ENCODE data around the gene STXBP6.

STXBP6 gene

GRCh38 chr14:24831677-24832076 lies 218.3 kb downstream of the STXBP6 start:
- DNase-seq (ENCODE audit: low read depth): no peak
- H3K4me3 ChIP-seq (ENCODE audit: low read length): no peak overlapping the region

DNA sequence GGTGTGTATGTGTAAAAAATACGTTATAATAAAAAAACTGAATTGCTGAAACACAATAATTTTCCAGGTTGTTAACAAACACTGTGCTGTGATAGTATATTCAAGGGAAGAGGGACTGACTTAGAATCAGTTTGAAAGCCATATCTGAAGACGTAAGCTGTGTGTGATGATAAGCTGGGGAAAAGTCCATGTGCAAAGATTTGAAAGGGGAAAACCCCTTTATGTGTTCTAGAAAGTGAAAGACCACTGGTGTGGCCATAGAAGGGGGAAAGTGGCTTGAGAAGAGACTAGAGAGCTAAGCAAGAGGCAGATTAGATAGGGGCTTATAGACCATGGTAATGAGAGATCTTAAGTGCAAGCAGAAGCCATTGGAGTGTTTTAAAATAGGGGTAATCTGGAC lies 220.1 kb downstream of the STXBP6 start:
- TF ChIP-seq, protein P1, sequence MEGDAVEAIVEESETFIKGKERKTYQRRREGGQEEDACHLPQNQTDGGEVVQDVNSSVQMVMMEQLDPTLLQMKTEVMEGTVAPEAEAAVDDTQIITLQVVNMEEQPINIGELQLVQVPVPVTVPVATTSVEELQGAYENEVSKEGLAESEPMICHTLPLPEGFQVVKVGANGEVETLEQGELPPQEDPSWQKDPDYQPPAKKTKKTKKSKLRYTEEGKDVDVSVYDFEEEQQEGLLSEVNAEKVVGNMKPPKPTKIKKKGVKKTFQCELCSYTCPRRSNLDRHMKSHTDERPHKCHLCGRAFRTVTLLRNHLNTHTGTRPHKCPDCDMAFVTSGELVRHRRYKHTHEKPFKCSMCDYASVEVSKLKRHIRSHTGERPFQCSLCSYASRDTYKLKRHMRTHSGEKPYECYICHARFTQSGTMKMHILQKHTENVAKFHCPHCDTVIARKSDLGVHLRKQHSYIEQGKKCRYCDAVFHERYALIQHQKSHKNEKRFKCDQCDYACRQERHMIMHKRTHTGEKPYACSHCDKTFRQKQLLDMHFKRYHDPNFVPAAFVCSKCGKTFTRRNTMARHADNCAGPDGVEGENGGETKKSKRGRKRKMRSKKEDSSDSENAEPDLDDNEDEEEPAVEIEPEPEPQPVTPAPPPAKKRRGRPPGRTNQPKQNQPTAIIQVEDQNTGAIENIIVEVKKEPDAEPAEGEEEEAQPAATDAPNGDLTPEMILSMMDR (IDR thresholded peaks at IDR 0.05; ENCODE audit: insufficient read depth, low read depth, low read length, missing control alignments): no peak
- DNase-seq (ENCODE audit: low read depth): no peak

More at GRCh38 chr14:24831677-24832076, 218.3 kb downstream of the STXBP6 start:
- TF ChIP-seq, protein P1 (IDR thresholded peaks at IDR 0.05; ENCODE audit: insufficient read depth, low read depth, low read length, missing control alignments): no peak

GRCh38 chr14:24828486-24828885 lies 221.5 kb downstream of the STXBP6 start:
- no peak overlapping the region for H3K4me3 ChIP-seq (ENCODE audit: low read length)
- no peak for DNase-seq (ENCODE audit: low read depth)
- TF ChIP-seq, protein P1 (IDR thresholded peaks at IDR 0.05; ENCODE audit: insufficient read depth, low read depth, low read length, missing control alignments): no peak

More for the DNA sequence above, 220.1 kb downstream of the STXBP6 start:
- no peak overlapping the region for H3K4me3 ChIP-seq (ENCODE audit: low read length)

GRCh38 chr14:24826390-24826789 lies 223.6 kb downstream of the STXBP6 start:
- no peak for DNase-seq (ENCODE audit: low read depth)
- no peak overlapping the region for H3K4me3 ChIP-seq (ENCODE audit: low read length)
- TF ChIP-seq, protein P1 (IDR thresholded peaks at IDR 0.05; ENCODE audit: insufficient read depth, low read depth, low read length, missing control alignments): no peak

DNA sequence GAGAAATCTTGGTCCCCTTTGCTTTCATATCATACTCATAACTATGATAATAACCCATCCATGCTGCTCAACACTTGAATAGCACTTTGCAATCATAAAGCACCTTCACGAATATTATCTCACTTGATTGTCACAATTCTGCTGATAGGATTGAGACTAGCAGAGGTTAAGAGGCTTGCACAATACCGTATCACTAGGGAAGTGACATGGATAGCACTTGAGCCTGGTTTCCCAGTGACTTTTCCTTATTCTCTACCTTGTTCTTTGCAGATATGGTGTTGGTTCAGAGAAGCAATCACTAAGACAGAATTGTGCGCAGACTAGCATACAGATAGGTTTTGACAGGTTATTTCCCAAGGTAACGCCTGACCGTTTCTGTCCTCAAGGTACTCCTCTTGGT lies 229.3 kb downstream of the STXBP6 start:
- DNase-seq (ENCODE audit: low read depth): no peak
- H3K4me3 ChIP-seq (ENCODE audit: low read length): no peak overlapping the region
- TF ChIP-seq, protein P1 (IDR thresholded peaks at IDR 0.05; ENCODE audit: insufficient read depth, low read depth, low read length, missing control alignments): no peak

DNA sequence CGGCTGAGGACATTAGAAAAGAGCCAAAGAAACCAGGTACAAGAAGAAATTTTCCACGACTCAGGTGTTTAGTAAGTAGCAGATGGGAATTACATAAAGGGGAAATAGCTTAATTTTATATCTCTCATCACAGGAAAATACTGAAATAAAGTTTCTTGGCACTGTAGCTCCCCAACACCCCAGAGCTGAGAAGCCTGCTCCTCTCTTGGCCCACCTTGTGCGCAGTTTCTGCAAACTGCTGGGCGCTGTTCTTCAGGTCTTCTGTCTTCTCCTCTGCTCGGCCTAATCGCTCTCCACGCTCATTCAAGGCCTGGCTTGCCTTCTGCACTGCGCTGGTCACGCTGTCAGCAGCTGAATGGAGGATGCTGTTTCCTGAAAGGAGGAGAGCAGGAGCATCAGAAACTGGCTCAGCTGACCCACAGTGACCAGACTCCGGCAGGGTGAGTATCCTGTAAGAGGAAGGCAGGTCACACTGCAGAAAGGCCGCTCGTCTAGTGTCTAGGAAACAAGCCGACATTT lies 231.1 kb downstream of the STXBP6 start:
- TF ChIP-seq, protein P1 (IDR thresholded peaks at IDR 0.05; ENCODE audit: insufficient read depth, low read depth, low read length, missing control alignments): no peak
- no peak overlapping the region for H3K4me3 ChIP-seq (ENCODE audit: low read length)
- DNase-seq (ENCODE audit: low read depth): no peak
